Peyer's patch (tissue), 4 donors: Measurements from ENCODE around the gene ANTXRL.

Experiments used
- CTCF ChIP-seq, 6 experiments: fragments of 450-650 bp in 4 of 6; fragments of 200-600 bp in 2 of 6; sonication (generic) in 1 of 6; IDR thresholded peaks; one replicate each; pipeline ENCODE4 v1.5.1; 2017 to 2019; ENCODE audit warnings: antibody characterized with exemption in 6 of 6, mild to moderate bottlenecking in 3 of 6, moderate library complexity in 1 of 6
- POLR2A ChIP-seq, 2 donors: fragments of 450-650 bp; IDR thresholded peaks; one replicate each; pipeline ENCODE4 v1.5.1; 2017; ENCODE audit warnings: antibody characterized with exemption in 2 of 2, mild to moderate bottlenecking in 2 of 2, moderate library complexity in 2 of 2

GRCh38 chr10:46308113-46308415 is 21.3 kb downstream of the ANTXRL start:
- TF ChIP-seq POLR2A (IDR thresholded peaks at IDR 0.05) (no peak), CTCF (IDR thresholded peaks at IDR 0.05) (no peak)
